ENCODE data around the gene ZNF316. TPM values are rescaled to one million over a fixed set of nuclear protein-coding genes. Genes with fewer than 3 reads are reported as not detected.

Gene ZNF316
- total RNA-seq, 1 experiment from 2014 or later = 22.2 TPM

- Histone ChIP-seq H3K4me1 (ENCODE audit: insufficient read depth, low read length) (no peaks in the 10 kb centered on the region; the same call in 1 of the 2 replicates), H3K27me3 (ENCODE audit: insufficient read depth, low read length) (no peaks in the 10 kb centered on the region), H3K18ac (ENCODE audit: insufficient read length, low read depth, low read length) (no peak overlapping the region), H2BK12ac (ENCODE audit: insufficient read length, low read depth, low read length) (no peak overlapping the region), H3K27ac (ENCODE audit: insufficient read length, low read depth, low read length) (no peak overlapping the region), H3K9ac (ENCODE audit: extremely low read depth, insufficient read length, low read length) (no peak overlapping the region), H2BK120ac (ENCODE audit: low read depth, low read length, poor library complexity, severe bottlenecking) (no peak overlapping the region), H4K20me1 (ENCODE audit: control insufficient read depth, insufficient read depth, insufficient read length) (no peaks in the 10 kb centered on the region), H3K9me3 (ENCODE audit: control insufficient read depth, low read depth, low read length) (no peaks in the 10 kb centered on the region), H2BK5ac (ENCODE audit: insufficient read length, low read length) (no peak overlapping the region), H3K23ac (ENCODE audit: insufficient read length, low read depth, low read length) (no peak overlapping the region), H2BK15ac (ENCODE audit: low read depth, low read length) (no peak overlapping the region), H3K79me2 (ENCODE audit: insufficient read depth, low read length) (no peaks in the 10 kb centered on the region), H3T11ph (ENCODE audit: low read length) (no peak overlapping the region), H4K5ac (ENCODE audit: insufficient read length, low read depth, low read length) (no peak overlapping the region), H2AK5ac (ENCODE audit: insufficient read length, low read length) (no peak overlapping the region), H3K4me2 (ENCODE audit: insufficient read depth, insufficient read length, low read length) (no peak overlapping the region), H3K56ac (ENCODE audit: insufficient read length, low read depth, low read length) (no peak overlapping the region), H4K8ac (replicated peaks; ENCODE audit: insufficient read length, low read depth, low read length) (no peak overlapping the region), H3K79me1 (ENCODE audit: insufficient read depth, low read depth, low read length, poor library complexity, severe bottlenecking) (no peaks in the 10 kb centered on the region), H3K4ac (ENCODE audit: low read depth, low read length) (no peak overlapping the region), H4K91ac (ENCODE audit: insufficient read length, low read depth, low read length) (no peak overlapping the region), H2AFZ (ENCODE audit: low read length) (no peak overlapping the region), H3K23me2 (ENCODE audit: insufficient read length, low read depth, low read length, poor library complexity, severe bottlenecking) (peaks cover 5% of the 10 kb centered on the region), H3K14ac (ENCODE audit: insufficient read depth, low read length) (no peak overlapping the region), H2BK20ac (ENCODE audit: low read depth, low read length, poor library complexity, severe bottlenecking) (no peak overlapping the region)
- no peak for DNase-seq
- no peak overlapping the region for H3K27ac Mint-ChIP-seq
- peaks cover 18% of the 10 kb centered on the region in 2 experiments for H3K4me1 Mint-ChIP-seq
- no peaks in the 10 kb centered on the region for H3K27me3 Mint-ChIP-seq (ENCODE audit: low read depth)
- H3K4me3 Mint-ChIP-seq = no peak overlapping the region
- peaks cover 4 to 46% (median 16%) of the 10 kb centered on the region in 3 experiments; a peak in 4 of 7 replicates for H3K36me3 Mint-ChIP-seq (ENCODE audit: insufficient read depth in 1 of 3, low read depth in 3 of 3)
- H3K9me3 Mint-ChIP-seq = no peaks in the 10 kb centered on the region
- no peak for TF ChIP-seq CTCF (conservative IDR thresholded peaks at IDR 0.05)
- no CpG with 5 or more reads among the region's 24 CpGs for WGBS (ENCODE audit: extremely low coverage, insufficient read length, low lambda C conversion rate)
Observed at GRCh38 chr7:6642239-6642839, 5.2 kb downstream of the ZNF316 start.
